HL-60/S4 (cell line): ENCODE measurements around the gene SALL1.

Experiments
- in situ Hi-C: fragments of 300-500 bp; cut with MboI; formaldehyde crosslinking; loops from 2 replicates; pipeline ENCODE4 v1.14.3; 2022; ENCODE audit warnings: low sequenced_read_pairs

The SALL1 gene

DNA sequence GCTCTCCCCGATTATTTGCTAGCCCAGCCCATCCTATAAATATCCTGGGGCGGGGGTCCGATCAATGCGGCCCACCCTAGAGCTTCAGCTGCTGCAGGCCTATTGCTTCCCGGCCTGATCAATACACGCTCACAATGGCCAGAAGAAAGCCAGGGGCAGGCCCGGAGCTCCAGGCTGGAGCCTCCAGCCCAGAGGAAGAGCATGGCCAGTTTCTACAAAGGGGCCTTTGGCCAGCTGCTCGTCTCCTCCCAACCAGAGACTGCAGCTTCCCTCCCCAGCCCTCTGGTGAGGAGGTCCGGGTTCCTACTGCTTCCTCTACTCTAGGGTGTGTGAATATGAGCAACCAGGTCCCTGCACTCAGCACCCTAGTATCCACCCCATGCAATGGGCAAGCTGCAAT lies 36.7 kb downstream of the SALL1 start:
- in situ Hi-C loops, result no loop called here

DNA sequence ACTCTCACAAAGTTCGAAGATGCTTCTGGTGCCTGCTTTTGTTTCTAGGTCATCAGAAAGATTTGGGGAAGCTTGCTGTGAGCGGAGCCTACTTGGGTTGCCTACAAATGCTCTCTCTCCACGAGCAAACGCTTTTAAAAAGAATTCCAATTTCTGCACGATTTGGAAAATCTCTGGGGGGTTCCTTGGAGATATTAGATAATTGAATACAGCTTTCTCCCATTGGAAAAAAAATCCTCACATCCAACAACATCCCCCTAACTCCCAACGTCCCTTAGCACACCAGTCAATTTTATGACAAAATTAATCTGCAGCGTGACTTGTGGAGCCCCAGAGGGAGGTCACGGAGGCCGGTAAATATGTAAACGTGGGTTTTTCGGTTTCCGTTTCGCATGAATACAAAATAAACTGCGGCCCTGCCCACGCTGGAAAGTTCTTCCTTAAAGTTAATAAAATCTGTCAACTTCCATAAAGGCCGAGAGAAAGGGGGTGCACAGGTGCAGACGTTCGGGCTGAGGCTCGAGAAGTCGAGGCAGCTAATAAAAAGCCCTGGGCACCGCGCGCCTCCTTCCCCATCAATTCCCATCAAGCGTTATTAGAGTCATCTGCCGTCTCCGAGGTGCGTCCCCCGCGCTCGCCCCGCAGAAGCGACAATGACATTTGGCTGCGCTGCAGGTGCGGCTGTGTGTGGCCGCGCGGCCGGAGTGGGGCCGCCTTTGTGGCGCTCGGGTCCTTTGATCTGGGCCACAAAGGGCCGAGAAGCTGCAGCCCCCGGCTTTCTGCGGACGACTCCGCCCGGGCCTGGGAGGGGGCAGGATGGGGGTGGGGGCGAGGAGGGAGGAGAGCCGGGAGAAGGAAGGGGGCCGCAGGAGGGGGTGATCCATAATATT lies 37.6 kb downstream of the SALL1 start:
- in situ Hi-C loops, result no loop called here

DNA sequence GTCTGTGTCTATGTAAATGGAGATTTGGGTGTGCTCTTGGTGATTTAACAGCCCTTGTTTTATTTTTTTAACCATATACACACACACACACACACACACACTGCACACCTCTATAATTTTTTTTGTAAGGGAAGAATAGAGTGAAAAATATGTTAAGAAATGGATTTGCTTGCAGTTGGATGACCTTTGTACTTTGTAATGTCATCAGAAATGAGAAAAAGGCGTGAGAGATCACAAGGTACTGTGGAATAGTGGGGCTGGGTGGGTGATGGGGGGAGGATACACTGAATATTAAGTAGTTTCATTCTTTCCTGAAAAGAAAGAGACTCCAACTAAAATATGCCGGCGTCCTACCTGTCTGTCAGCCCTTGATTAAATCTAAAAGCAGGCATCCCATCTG lies 38.7 kb downstream of the SALL1 start:
- in situ Hi-C loops, result no loop called here

DNA sequence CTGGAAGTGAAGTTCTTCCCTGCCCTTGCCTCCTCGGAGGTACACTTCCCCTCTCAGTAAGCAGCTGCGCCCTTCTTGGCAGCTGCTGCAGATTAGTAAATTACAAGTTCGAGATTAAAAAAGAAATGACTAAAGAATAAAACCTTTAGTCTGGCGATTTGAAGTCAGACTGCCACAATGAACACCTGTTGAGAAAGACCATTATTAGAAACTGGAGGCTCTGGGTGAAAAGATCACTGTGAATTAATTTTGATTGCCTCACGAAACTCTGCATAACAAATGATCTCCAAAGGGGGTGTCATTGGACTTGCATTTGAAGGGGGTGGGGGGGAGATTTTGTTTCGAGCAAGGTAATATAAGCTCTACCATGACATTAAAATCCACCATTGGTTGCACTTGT lies 39.3 kb downstream of the SALL1 start:
- in situ Hi-C loops, result no loop called here

DNA sequence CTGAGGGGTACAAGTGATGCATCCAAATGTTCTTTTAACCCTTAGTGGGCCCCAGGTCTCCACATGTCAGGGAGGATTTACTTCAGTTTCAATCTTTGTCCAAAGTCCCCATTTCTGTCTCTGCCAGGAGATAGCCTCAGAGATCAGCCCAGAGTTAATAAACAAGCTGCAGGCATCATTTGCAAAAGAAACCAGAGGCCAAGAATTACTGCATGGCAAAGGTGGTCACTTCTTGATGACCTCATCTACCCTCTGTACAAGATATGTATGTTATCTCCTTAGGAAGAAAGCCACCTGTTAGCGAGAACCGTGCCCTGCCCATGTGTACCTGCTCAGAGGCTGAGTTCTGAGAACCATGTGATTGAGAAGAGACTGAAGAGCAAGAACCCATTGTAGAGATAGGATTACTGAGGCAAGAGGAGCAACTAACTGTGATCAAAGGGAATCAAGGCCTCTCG lies 40.3 kb downstream of the SALL1 start:
- in situ Hi-C loops, result no loop called here

DNA sequence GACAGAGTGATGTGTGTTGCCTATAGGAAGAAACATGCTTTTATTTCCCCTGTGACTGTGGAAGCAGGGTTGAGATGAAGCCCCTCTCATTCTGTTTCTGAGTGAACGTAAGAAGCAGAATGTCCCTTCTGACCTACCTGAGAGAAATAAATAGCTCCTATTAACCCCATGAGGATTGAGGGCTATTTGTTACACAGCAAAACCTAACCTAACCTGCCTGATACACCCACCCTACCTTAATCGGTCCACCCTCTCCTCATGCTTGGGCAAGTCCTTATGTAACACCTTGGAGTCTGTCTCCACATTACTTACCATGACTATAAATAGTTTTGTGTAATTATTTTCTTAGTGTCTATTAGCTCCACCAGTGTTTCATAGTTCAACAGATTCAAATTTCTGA lies 41.9 kb downstream of the SALL1 start:
- in situ Hi-C loops, result no loop called here

DNA sequence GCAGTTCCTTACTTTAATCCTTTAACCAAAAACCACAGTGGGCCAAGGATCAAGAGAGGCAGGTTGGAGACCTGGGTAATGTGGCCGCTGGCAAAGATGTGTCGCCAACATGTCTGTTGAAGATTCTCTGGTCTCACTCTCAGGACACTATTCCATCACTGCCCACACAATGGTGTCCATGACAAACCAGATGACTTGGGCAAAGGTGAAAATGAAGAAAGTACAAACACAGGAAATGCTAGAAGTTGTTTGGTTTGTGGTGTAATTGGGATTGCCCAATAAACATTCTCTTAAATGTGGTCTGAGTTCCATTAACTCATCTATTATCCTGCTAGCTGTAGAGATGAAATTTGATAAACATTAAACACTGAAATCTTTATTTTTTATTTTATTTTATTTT lies 43.3 kb downstream of the SALL1 start:
- in situ Hi-C loops, result no loop called here

DNA sequence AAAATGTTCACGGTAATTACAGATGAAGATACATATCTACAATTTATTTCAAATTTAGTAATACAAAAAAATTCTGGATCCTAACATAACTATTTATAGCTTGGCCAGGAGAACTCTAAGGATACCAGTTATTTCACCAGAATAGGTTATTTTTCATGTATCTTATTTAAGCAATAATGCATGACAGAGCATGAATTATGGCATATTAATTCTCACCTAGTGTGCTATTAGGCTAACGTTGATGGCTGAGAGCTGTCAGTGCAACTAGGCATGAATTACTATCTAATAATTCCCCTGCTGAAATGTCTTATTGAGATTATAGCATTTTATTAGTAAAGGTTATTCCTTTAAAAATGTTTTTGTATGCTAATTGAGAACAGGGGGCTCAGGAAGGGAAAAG lies 44.5 kb downstream of the SALL1 start:
- in situ Hi-C loops, result no loop called here

DNA sequence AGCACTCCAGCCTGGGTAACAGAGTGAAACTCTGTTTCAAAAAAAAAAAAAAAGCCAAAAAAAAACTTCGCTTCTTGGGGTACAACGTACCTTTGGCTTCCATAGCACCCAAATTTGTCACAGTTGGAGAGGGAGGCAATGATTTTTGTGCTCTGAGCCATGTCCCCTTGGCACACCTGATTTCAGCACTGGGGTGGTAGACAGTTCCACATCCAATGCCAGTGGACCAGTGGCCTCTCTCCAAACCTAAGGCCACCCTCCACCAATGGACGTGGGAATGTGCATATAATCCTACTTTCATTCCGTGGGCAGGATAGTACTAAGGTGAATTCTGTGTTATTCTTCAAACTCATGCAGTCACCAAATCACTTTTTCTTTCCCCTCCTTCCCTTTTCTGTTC lies 47.5 kb downstream of the SALL1 start:
- in situ Hi-C loops, result no loop called here

DNA sequence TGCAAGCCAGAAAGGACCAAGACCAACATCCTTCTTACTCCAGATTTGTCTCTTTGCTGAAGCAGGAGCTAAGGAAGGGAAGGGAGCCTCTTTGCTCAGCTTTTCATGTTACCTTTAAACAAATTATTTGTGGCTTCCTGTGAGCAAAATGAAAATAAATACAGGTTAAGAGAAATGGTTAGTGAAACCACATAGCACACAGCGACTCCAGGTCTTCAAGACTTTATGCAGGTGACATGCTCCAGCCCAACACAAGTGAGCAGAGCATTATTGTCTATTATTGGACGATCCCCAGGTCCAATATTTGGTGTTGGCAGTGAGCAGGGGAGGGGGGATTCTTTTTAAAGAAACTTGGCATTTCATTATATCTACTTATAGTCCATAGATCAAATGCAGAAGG lies 53.3 kb downstream of the SALL1 start:
- in situ Hi-C loops, result no loop called here

DNA sequence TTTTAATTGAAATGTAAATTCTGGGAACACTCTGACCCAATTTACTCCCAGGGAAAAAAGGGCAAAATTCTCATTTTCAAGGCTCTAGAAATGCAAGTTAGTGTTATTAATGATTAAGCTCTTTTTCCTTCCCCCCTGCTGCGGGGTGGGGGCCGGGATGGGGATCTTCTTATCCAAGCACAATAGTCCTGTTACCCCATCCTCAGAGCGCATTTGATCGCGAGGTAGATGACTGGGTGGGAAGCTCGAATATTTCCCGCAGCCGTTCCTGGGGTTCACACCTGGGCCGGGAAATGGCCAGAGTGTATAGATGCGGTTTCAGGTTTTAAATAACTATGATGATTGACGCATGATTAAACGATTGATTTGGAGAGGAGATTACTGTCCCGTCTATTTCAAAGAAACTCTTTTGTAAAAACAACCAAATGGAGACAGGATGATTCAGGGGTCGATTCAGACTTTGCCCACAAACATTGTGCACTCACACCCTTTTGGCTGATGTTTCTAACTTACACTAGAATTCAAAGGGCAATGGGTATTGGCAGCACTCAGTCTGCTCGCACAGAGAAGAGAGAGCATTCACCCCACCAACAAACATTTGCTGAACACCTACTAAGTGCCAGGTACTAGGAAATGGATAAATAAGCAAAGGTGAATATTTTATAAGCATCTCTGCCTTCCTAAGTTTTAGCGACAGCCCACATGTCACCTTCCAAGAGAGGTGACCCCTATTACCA lies 55.0 kb downstream of the SALL1 start:
- in situ Hi-C loops, result no loop called here

DNA sequence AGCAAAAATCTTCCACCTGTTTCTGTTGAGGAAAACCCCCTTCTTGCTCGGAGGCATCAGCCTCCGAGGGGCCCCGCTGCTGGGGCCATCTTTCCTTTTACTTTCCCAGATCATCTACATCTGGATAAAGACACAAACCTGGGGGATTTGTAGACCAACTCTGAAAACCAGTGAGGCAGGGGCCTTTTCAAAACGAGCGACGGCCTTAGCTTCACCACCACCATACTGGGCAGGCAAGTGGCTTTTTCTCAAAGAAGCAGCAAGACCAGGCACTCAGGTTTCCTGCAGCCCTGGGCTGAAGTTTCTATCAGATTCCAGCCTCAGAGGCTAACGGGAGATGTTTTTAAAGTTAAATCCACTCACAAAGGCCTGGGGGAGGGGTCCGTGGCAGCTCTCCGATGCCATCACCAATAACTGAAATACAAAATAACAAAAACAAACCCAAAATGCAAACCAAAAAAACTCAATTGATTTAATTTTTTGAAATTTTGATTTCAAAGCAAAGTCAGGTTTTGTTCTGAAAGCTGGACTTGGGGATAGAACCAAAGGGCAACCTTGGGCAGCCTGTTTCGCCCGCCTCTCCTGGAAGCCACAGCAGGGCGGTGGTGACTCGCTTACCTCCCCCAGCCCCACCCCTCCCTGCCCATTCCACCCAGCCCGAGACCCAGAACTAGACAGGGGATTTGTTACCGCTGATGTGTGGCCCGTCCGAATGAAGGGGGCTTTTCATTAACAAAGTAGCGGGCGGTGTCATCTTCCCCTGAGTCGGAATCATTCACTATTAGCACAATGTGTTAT lies 55.8 kb downstream of the SALL1 start:
- in situ Hi-C loops, result no loop called here

DNA sequence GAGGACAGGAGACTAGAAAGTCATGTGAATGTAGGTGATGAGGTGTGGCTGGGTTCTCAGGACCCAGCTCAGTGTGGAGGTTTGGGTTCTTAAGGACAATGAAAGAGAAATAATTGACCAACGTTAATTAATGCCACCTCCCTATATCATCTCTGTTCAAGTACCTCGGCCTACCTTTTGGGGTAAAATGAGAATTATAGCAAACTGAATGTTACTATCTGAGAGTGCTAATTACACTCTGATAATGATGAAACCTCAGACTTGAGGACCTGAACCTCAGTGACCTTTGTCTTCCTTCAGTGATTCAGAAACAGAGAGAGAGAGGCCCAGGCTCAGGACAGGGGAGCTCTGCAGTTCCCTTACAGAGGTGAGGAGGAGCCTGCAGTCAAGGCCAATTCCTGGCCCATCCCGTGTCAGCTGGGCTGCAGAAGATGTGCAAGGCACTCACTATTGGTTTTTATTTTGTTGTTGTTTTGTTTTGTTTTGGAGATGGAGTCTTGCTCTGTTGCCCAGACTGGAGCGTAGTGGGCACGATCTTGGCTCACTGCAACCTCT lies 57.3 kb downstream of the SALL1 start:
- in situ Hi-C loops, result no loop called here
